ENCODE data around the gene TFPT. TPM values are rescaled to one million over a fixed set of nuclear protein-coding genes. Genes with fewer than 3 reads are reported as not detected.

Gene TFPT
- total and polyA plus RNA-seq, 2 of the 4 experiments (the other 2 are of a cell fraction): 7.9 to 17.1 TPM

- Histone ChIP-seq H3K4me3 (ENCODE audit: insufficient read depth, low read depth, low read length) (peak overlapping the region; percentile 38), H2AK9ac (replicated peaks; ENCODE audit: low read depth, low read length, poor library complexity) (peak overlapping the region; percentile 37), H3K9ac (ENCODE audit: low read depth, low read length) (peak overlapping the region; percentile 36; the same call in 1 of the 2 replicates), H3K27me3 (ENCODE audit: control insufficient read depth, insufficient read depth, low read length) (peaks cover 3% of the 10 kb centered on the region; the same call in 1 of the 2 replicates), H3K79me1 (ENCODE audit: low read depth in 1 of 2, low read length in 2 of 2) (no peaks in the 10 kb centered on the region), H2BK5ac (ENCODE audit: low read depth, low read length, poor library complexity, severe bottlenecking) (no peak overlapping the region), H3K56ac (ENCODE audit: extremely low read depth, insufficient read depth, low read length) (no peak overlapping the region), H4K8ac (ENCODE audit: low read depth in 2 of 2, low read length in 2 of 2) (peak overlapping the region; percentile 32 to 63; a peak in 3 of 4 replicates), H3K23ac (ENCODE audit: low read depth, low read length) (no peak overlapping the region), H3K4ac (ENCODE audit: low read depth, low read length) (0 out of 2 replicates have a peak overlapping the region, but pooled peaks have one; percentile 8), H3K9me1 (ENCODE audit: insufficient read depth, low read length) (no peaks in the 10 kb centered on the region), H3K4me2 (ENCODE audit: low read depth, low read length) (peak overlapping the region; percentile 79), H4K5ac (ENCODE audit: low read depth, low read length) (peak overlapping the region; percentile 30; the same call in 1 of the 2 replicates), H4K20me1 (ENCODE audit: insufficient read depth, low read length) (no peaks in the 10 kb centered on the region), H2BK15ac (ENCODE audit: low read depth, low read length) (no peak overlapping the region), H2BK120ac (ENCODE audit: low read depth, low read length) (no peak overlapping the region), H3K27ac (ENCODE audit: insufficient read depth, low read length) (no peak overlapping the region), H3K4me1 (ENCODE audit: control insufficient read depth, insufficient read depth, low read length) (peaks cover 6% of the 10 kb centered on the region), H3K9me3 (ENCODE audit: control insufficient read depth, insufficient read depth, low read length) (no peaks in the 10 kb centered on the region), H3K36me3 (ENCODE audit: control insufficient read depth, insufficient read depth, low read length) (no peaks in the 10 kb centered on the region), H3K14ac (replicated peaks; ENCODE audit: low read depth, low read length) (no peak overlapping the region), H2BK20ac (ENCODE audit: low read depth, low read length) (no peak overlapping the region), H2AFZ (replicated peaks; ENCODE audit: low read length, poor library complexity) (peak overlapping the region; percentile 97), H2AK5ac (ENCODE audit: low read depth, low read length) (no peak overlapping the region), H3K18ac (ENCODE audit: low read depth, low read length) (no peak overlapping the region), H4K91ac (ENCODE audit: insufficient read depth, low read depth, low read length) (peak overlapping the region; percentile 41; the same call in 1 of the 2 replicates)
- dilution Hi-C loops (cut with HindIII; ENCODE audit: low sequenced_read_pairs, unreplicated experiment) (no loop called here), intact Hi-C loops (cut with micrococcal nuclease) (loop anchor here (5.0 to 10.0 kb wide), 2 partner anchors 289 to 762 kb away; partner anchors contain the start of gene ZNF845), in situ Hi-C loops (cut with MboI; ENCODE audit: low sequenced_read_pairs) (no loop called here)
- ChIA-PET CTCF (interaction anchor here (1.4 kb wide), 1 partner anchor 65 kb away, joined by 3 read pairs; no protein-coding TSS in a partner anchor), POLR2A (ENCODE audit: unreplicated experiment) (no interaction called here)
- TF ChIP-seq POLR2A (IDR thresholded peaks at IDR 0.05; ENCODE audit: low read depth, low read length) (no peak), FOS (IDR thresholded peaks at IDR 0.05; ENCODE audit: low read depth, low read length) (no peak), MAFK (IDR thresholded peaks at IDR 0.05; ENCODE audit: low read depth, low read length) (no peak), ELK1 (IDR thresholded peaks at IDR 0.05; ENCODE audit: borderline replicate concordance, low read depth, low read length) (no peak), USF2 (IDR thresholded peaks at IDR 0.05; ENCODE audit: low read depth, low read length) (no peak), SMC3 (IDR thresholded peaks at IDR 0.05; ENCODE audit: low read depth, low read length) (no peak), RAD21 (IDR thresholded peaks at IDR 0.05; ENCODE audit: low read length) (no peak; the same call in 1 of the 2 replicates), CEBPB (IDR thresholded peaks at IDR 0.05; ENCODE audit: low read depth, low read length) (no peak), CHD1 (IDR thresholded peaks at IDR 0.05; ENCODE audit: low read depth, low read length) (no peak), RFX5 (IDR thresholded peaks at IDR 0.05; ENCODE audit: low read depth, low read length) (no peak), BHLHE40 (IDR thresholded peaks at IDR 0.05; ENCODE audit: low read depth, low read length) (no peak), MAZ (IDR thresholded peaks at IDR 0.05; ENCODE audit: borderline replicate concordance, low read depth, low read length) (0 out of 2 replicates have a peak, but pooled peaks have one; percentile 5), NFE2L2 (IDR thresholded peaks at IDR 0.05; ENCODE audit: low read depth, low read length) (no peak), CTCF (conservative IDR thresholded peaks at IDR 0.05; ENCODE audit: low read depth, low read length) (peak; percentile 34), MXI1 (IDR thresholded peaks at IDR 0.05; ENCODE audit: borderline replicate concordance, low read depth, low read length) (no peak), RCOR1 (IDR thresholded peaks at IDR 0.05; ENCODE audit: insufficient replicate concordance, low read length) (no peak)
- WGBS, 2 experiments (ENCODE audit: extremely low coverage in 2 of 2, insufficient read length in 1 of 2): 12% methylated on average over 5 of the region's 14 CpGs; no CpG with 5 or more reads in 1 of the 2 experiments
- DNase-seq (peak; percentile 17), ATAC-seq (ENCODE audit: low read depth) (peak; percentile 56)
- BruUV-seq (replicated peaks): no TSS peak
Measured at GRCh38 chr19:54096617-54097106, 18.8 kb downstream of the TFPT start.

Data from IMR-90 (cell line).